ENCODE results near the gene ANK3.

GRCh38 chr10:60123172-60123571, 266.5 kb downstream of the ANK3 start:
- TF ChIP-seq, protein P1, sequence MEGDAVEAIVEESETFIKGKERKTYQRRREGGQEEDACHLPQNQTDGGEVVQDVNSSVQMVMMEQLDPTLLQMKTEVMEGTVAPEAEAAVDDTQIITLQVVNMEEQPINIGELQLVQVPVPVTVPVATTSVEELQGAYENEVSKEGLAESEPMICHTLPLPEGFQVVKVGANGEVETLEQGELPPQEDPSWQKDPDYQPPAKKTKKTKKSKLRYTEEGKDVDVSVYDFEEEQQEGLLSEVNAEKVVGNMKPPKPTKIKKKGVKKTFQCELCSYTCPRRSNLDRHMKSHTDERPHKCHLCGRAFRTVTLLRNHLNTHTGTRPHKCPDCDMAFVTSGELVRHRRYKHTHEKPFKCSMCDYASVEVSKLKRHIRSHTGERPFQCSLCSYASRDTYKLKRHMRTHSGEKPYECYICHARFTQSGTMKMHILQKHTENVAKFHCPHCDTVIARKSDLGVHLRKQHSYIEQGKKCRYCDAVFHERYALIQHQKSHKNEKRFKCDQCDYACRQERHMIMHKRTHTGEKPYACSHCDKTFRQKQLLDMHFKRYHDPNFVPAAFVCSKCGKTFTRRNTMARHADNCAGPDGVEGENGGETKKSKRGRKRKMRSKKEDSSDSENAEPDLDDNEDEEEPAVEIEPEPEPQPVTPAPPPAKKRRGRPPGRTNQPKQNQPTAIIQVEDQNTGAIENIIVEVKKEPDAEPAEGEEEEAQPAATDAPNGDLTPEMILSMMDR (conservative IDR thresholded peaks at IDR 0.05): no peak
- TF ChIP-seq EZH2 (IDR thresholded peaks at IDR 0.05; ENCODE audit: low read depth): no peak
